HK-2 (cell line): ENCODE measurements around the gene GPR89A.
"Not testable (repeated sequence)": the region's sequence is repeated elsewhere in the genome, so short reads cannot be mapped to it uniquely, and the experiment has no call there.

Experiments
- DNase-seq: peaks from one replicate; pipeline ENCODE4 v3.0.0-alpha.2; 2018; ENCODE audit not compliant: unreplicated experiment

Gene GPR89A

GRCh38 chr1:145607833-145608733, at the start of gene GPR89A:
GPR89A (plus strand) TSS chr1:145607988; CDS start chr1:145608134, 146 bp downstream.
- DNase-seq = peak; percentile 94

- not testable (repeated sequence) for DNase-seq
Observed at GRCh38 chr1:145586820-145587219, 21.0 kb upstream of the GPR89A start.

- not testable (repeated sequence) for DNase-seq
Observed at GRCh38 chr1:145590806-145591205, 17.0 kb upstream of the GPR89A start.

GRCh38 chr1:145592347-145592746, 15.4 kb upstream of the GPR89A start:
- not testable (repeated sequence) for DNase-seq

GRCh38 chr1:145595421-145595820, 12.4 kb upstream of the GPR89A start:
- DNase-seq = not testable (repeated sequence)

- not testable (repeated sequence) for DNase-seq
Observed at GRCh38 chr1:145596236-145596635, 11.6 kb upstream of the GPR89A start.

GRCh38 chr1:145599426-145599825, 8.4 kb upstream of the GPR89A start:
- DNase-seq = not testable (repeated sequence)

- no peak for DNase-seq
Observed at GRCh38 chr1:145601593-145601992, 6.2 kb upstream of the GPR89A start.

GRCh38 chr1:145606840-145607239, 948 bp upstream of the GPR89A start:
- DNase-seq = not testable (repeated sequence)

GRCh38 chr1:145607289-145607688, 499 bp upstream of the GPR89A start:
- DNase-seq = not testable (repeated sequence)

GRCh38 chr1:145610744-145611143, 3.0 kb downstream of the GPR89A start:
- not testable (repeated sequence) for DNase-seq

- not testable (repeated sequence) for DNase-seq
Observed at GRCh38 chr1:145620073-145620472, 12.3 kb downstream of the GPR89A start.

GRCh38 chr1:145622177-145622576, 14.4 kb downstream of the GPR89A start:
- DNase-seq = not testable (repeated sequence)

GRCh38 chr1:145636237-145636636, 28.4 kb downstream of the GPR89A start:
- DNase-seq = not testable (repeated sequence)

- DNase-seq = not testable (repeated sequence)
Observed at GRCh38 chr1:145641886-145642285, 34.1 kb downstream of the GPR89A start.

- not testable (repeated sequence) for DNase-seq
Observed at GRCh38 chr1:145643990-145644389, 36.2 kb downstream of the GPR89A start.

- DNase-seq = not testable (repeated sequence)
Observed at GRCh38 chr1:145656245-145656943, 48.6 kb downstream of the GPR89A start.

- not testable (repeated sequence) for DNase-seq
Observed at GRCh38 chr1:145662502-145662901, 54.7 kb downstream of the GPR89A start.

GRCh38 chr1:145665015-145665414, 57.2 kb downstream of the GPR89A start:
- DNase-seq = not testable (repeated sequence)

GRCh38 chr1:145670995-145671745, 63.4 kb downstream of the GPR89A start:
- DNase-seq = not testable (repeated sequence)

- DNase-seq = not testable (repeated sequence)
Observed at GRCh38 chr1:145673217-145673616, 65.4 kb downstream of the GPR89A start.

- not testable (repeated sequence) for DNase-seq
Observed at GRCh38 chr1:145684858-145685257, 77.1 kb downstream of the GPR89A start.
